Esophagus squamous epithelium (tissue), 5 donors: Measurements from ENCODE around the gene METTL21C. TPM values are rescaled to one million over a fixed set of nuclear protein-coding genes. Genes with fewer than 3 reads are reported as not detected.

ENCODE experiments used
- DNase-seq: peaks from one replicate; lab custom pipeline; 2025; lab: John Stamatoyannopoulos, UW
- H3K27ac ChIP-seq, 4 donors: fragments of 200-600 bp; sonication (generic); one replicate each; pipeline ENCODE4 v1.5.1; 2016 to 2019; ENCODE audit warnings: mild to moderate bottlenecking in 1 of 4
- H3K27me3 ChIP-seq, 4 donors: fragments of 200-600 bp; sonication (generic); 1 replicate in 3 of 4; 2 replicates in 1 of 4; pipeline versions ENCODE4 v1.5.1 to v1.6.0; 2017 to 2021; ENCODE audit warnings: antibody characterized with exemption in 1 of 4
- H3K36me3 ChIP-seq, 3 donors: fragments of 200-600 bp; sonication (generic); one replicate each; pipeline ENCODE4 v1.5.1; 2016 to 2019
- H3K4me1 ChIP-seq, 3 donors: fragments of 200-600 bp; sonication (generic); one replicate each; pipeline ENCODE4 v1.5.1; 2017 to 2019
- H3K4me3 ChIP-seq, 4 donors: fragments of 200-600 bp; sonication (generic); 1 replicate in 3 of 4; 2 replicates in 1 of 4; pipeline ENCODE4 v1.5.1; 2016 to 2019; ENCODE audit warnings: mild to moderate bottlenecking in 2 of 4, moderate library complexity in 1 of 4
- H3K9me3 ChIP-seq, 3 donors: fragments of 200-600 bp; sonication (generic); one replicate each; pipeline ENCODE4 v1.5.1; 2016 to 2019
- CTCF ChIP-seq, 6 experiments: fragments of 450-650 bp in 4 of 6; fragments of 200-600 bp in 2 of 6; sonication (generic) in 2 of 6; IDR thresholded peaks; one replicate each; pipeline ENCODE4 v1.5.1; 2016 to 2019; ENCODE audit warnings: antibody characterized with exemption in 6 of 6, mild to moderate bottlenecking in 4 of 6, moderate library complexity in 4 of 6
- POLR2A ChIP-seq, 4 donors: fragments of 450-650 bp; IDR thresholded peaks; one replicate each; pipeline ENCODE4 v1.6.1; 2017; ENCODE audit warnings: antibody characterized with exemption in 4 of 4, mild to moderate bottlenecking in 4 of 4, moderate library complexity in 3 of 4
- WGBS, 2 donors: methylation state at CpG; one replicate each; pipeline ENCODE4 v1.1.5; 2018; 5-methylcytosine and 5-hydroxymethylcytosine counted together
- intact Hi-C: fragments of 100-400 bp; cut with DNase I; formaldehyde crosslinking; loops from one replicate; pipeline ENCODE4 v1.15.0; 2022
- total RNA-seq, 4 donors: library from RNA; depleted of rRNA; stranded (reverse); fragments of >200 nt; gene quantifications; one replicate each; pipeline ENCODE4 v1.1.0, GENCODE V29; 2016
- donor health status: DM: yes; HTN: yes; CAD: no.

Gene METTL21C
- total RNA-seq, 4 donors from 2014 or later: not detected

GRCh38 chr13:102659168-102659713 is 35.6 kb downstream of the METTL21C start:
- no peak for DNase-seq
- Histone ChIP-seq H3K36me3 (peaks cover 0 to 63% (median 6%) of the 10 kb centered on the region in 3 donors), H3K4me1 (peaks cover 0 to 18% (median 0%) of the 10 kb centered on the region in 3 donors), H3K9me3 (peaks cover 0 to 8% (median 0%) of the 10 kb centered on the region in 3 donors), H3K27me3 (no peaks in the 10 kb centered on the region), H3K27ac (no peak overlapping the region), H3K4me3 (no peak overlapping the region)
- intact Hi-C loops: no loop called here
- TF ChIP-seq POLR2A (IDR thresholded peaks at IDR 0.05): no peak
- no peak for TF ChIP-seq CTCF (IDR thresholded peaks at IDR 0.05)

GRCh38 chr13:102658660-102659059 is 36.2 kb downstream of the METTL21C start:
- peaks cover 0 to 61% (median 6%) of the 10 kb centered on the region in 3 donors for H3K36me3 ChIP-seq
- no peak for TF ChIP-seq CTCF (IDR thresholded peaks at IDR 0.05)
- no peak for TF ChIP-seq POLR2A (IDR thresholded peaks at IDR 0.05)
- 80 to 88% methylated on average over 1 to 3 of the region's 3 CpGs for WGBS, 2 donors
- no peak overlapping the region for H3K27ac ChIP-seq
- H3K4me1 ChIP-seq: peaks cover 0 to 18% (median 0%) of the 10 kb centered on the region in 3 donors
- intact Hi-C loops: no loop called here
- DNase-seq: no peak
- no peak overlapping the region for H3K4me3 ChIP-seq
- H3K27me3 ChIP-seq: no peaks in the 10 kb centered on the region
- H3K9me3 ChIP-seq: peaks cover 0 to 8% (median 0%) of the 10 kb centered on the region in 3 donors

- H3K4me1 ChIP-seq: peaks cover 0 to 26% (median 0%) of the 10 kb centered on the region in 3 donors
- peaks cover 0 to 60% (median 6%) of the 10 kb centered on the region in 3 donors for H3K36me3 ChIP-seq
- 83 to 85% methylated on average over 6 of the region's 6 CpGs for WGBS, 2 donors
- no peak overlapping the region for H3K4me3 ChIP-seq
- intact Hi-C loops: no loop called here
- H3K27me3 ChIP-seq: no peaks in the 10 kb centered on the region
- peaks cover 0 to 8% (median 0%) of the 10 kb centered on the region in 3 donors for H3K9me3 ChIP-seq
- H3K27ac ChIP-seq: no peak overlapping the region
- no peak for DNase-seq
- TF ChIP-seq POLR2A (IDR thresholded peaks at IDR 0.05): no peak
- peak in 2 of 6 experiments; percentile 22 to 42 for TF ChIP-seq CTCF (IDR thresholded peaks at IDR 0.05)
Observed at GRCh38 chr13:102657630-102658029, 37.2 kb downstream of the METTL21C start.

GRCh38 chr13:102654756-102655155 is 40.1 kb downstream of the METTL21C start:
- Histone ChIP-seq H3K4me3 (no peak overlapping the region), H3K27ac (peak overlapping the region in 1 of 4 donors; percentile 8), H3K36me3 (peaks cover 0 to 52% (median 6%) of the 10 kb centered on the region in 3 donors), H3K4me1 (peaks cover 0 to 44% (median 0%) of the 10 kb centered on the region in 3 donors), H3K9me3 (peaks cover 0 to 8% (median 0%) of the 10 kb centered on the region in 3 donors), H3K27me3 (no peaks in the 10 kb centered on the region)
- 68 to 73% methylated on average over 2 of the region's 2 CpGs for WGBS, 2 donors
- TF ChIP-seq POLR2A (IDR thresholded peaks at IDR 0.05) (no peak), CTCF (IDR thresholded peaks at IDR 0.05) (no peak)
- DNase-seq: no peak
- intact Hi-C loops: no loop called here

- peaks cover 0 to 44% (median 0%) of the 10 kb centered on the region in 3 donors for H3K4me1 ChIP-seq
- DNase-seq: no peak
- no peak overlapping the region for H3K4me3 ChIP-seq
- peaks cover 0 to 57% (median 0%) of the 10 kb centered on the region in 3 donors for H3K36me3 ChIP-seq
- H3K27ac ChIP-seq: peak overlapping the region in 3 of 4 donors; percentile 11 to 37 (median 28)
- H3K9me3 ChIP-seq: no peaks in the 10 kb centered on the region
- H3K27me3 ChIP-seq: no peaks in the 10 kb centered on the region
- no peak for TF ChIP-seq CTCF (IDR thresholded peaks at IDR 0.05)
- no peak for TF ChIP-seq POLR2A (IDR thresholded peaks at IDR 0.05)
- 43 to 51% methylated on average over 5 of the region's 5 CpGs for WGBS, 2 donors
- intact Hi-C loops: no loop called here
Observed at GRCh38 chr13:102651892-102652291, 43.0 kb downstream of the METTL21C start.
